ENCODE results near the gene PLD1.

DNA sequence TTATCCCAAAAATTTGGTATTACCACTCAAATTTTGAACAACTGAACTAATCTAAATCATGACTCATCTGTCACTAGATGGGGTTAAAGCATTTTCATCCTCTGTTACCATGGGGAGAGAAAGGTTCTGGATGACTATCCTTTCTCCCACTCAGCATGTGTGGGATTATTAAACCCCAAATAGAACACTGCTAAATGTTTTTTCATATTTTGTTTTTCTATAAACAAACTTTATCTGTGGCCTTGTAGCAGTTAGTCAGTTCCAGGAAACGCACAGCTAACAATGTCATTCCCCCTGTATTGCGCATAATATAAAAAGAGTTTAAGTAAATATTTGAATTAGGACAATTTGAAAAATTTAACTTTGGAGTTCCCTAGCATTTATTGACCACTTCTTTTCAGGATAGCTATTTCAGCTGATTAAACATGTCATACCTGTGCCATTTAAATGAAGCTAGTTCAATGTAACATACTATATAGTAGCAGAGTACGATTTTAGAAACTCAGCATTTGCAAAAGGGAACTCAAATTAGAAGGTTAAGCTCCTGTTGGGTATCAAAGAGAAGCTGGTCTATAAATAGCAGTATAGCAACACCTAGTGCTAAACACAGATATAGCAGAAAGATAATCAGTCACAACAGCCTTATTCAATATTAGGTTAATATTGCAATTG is 23.6 kb upstream of the PLD1 start:
- TF ChIP-seq POLR2A (IDR thresholded peaks at IDR 0.05), result no peak
- TF ChIP-seq, protein P1, sequence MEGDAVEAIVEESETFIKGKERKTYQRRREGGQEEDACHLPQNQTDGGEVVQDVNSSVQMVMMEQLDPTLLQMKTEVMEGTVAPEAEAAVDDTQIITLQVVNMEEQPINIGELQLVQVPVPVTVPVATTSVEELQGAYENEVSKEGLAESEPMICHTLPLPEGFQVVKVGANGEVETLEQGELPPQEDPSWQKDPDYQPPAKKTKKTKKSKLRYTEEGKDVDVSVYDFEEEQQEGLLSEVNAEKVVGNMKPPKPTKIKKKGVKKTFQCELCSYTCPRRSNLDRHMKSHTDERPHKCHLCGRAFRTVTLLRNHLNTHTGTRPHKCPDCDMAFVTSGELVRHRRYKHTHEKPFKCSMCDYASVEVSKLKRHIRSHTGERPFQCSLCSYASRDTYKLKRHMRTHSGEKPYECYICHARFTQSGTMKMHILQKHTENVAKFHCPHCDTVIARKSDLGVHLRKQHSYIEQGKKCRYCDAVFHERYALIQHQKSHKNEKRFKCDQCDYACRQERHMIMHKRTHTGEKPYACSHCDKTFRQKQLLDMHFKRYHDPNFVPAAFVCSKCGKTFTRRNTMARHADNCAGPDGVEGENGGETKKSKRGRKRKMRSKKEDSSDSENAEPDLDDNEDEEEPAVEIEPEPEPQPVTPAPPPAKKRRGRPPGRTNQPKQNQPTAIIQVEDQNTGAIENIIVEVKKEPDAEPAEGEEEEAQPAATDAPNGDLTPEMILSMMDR (IDR thresholded peaks at IDR 0.05), result peak; percentile 23 to 61 (median 39)
- no peak for TF ChIP-seq EP300 (IDR thresholded peaks at IDR 0.05)

Data from tibial nerve (tissue), 4 donors.